ENCODE measurements around the gene GSG1L.

GSG1L gene

GRCh38 chr16:27754788-27755690 lies 308.5 kb downstream of the GSG1L start:
- TF ChIP-seq CTCF (conservative IDR thresholded peaks at IDR 0.05; ENCODE audit: low read length), result no peak
- no peak overlapping the region for H3K4me3 ChIP-seq (ENCODE audit: low read length)
- no peak for DNase-seq (ENCODE audit: low read depth)

GRCh38 chr16:27753563-27753962 lies 310.0 kb downstream of the GSG1L start:
- no peak for TF ChIP-seq CTCF (conservative IDR thresholded peaks at IDR 0.05; ENCODE audit: low read length)
- H3K4me3 ChIP-seq (ENCODE audit: low read length), result no peak overlapping the region
- DNase-seq (ENCODE audit: low read depth), result no peak

- no peak overlapping the region for H3K4me3 ChIP-seq (ENCODE audit: low read length)
- no peak for DNase-seq (ENCODE audit: low read depth)
- no peak for TF ChIP-seq CTCF (conservative IDR thresholded peaks at IDR 0.05; ENCODE audit: low read length)
Observed at GRCh38 chr16:27752241-27752640, 311.3 kb downstream of the GSG1L start.

- TF ChIP-seq CTCF (conservative IDR thresholded peaks at IDR 0.05; ENCODE audit: low read length), result no peak
- H3K4me3 ChIP-seq (ENCODE audit: low read length), result no peak overlapping the region
- DNase-seq (ENCODE audit: low read depth), result no peak
Observed at GRCh38 chr16:27751676-27752075, 311.8 kb downstream of the GSG1L start.

GRCh38 chr16:27751233-27751632 lies 312.3 kb downstream of the GSG1L start:
- H3K4me3 ChIP-seq (ENCODE audit: low read length), result no peak overlapping the region
- no peak for DNase-seq (ENCODE audit: low read depth)
- no peak for TF ChIP-seq CTCF (conservative IDR thresholded peaks at IDR 0.05; ENCODE audit: low read length)

- H3K4me3 ChIP-seq (ENCODE audit: low read length), result no peak overlapping the region
- no peak for DNase-seq (ENCODE audit: low read depth)
- no peak for TF ChIP-seq CTCF (conservative IDR thresholded peaks at IDR 0.05; ENCODE audit: low read length)
Observed at GRCh38 chr16:27749946-27750345, 313.6 kb downstream of the GSG1L start.

- no peak overlapping the region for H3K4me3 ChIP-seq (ENCODE audit: low read length)
- no peak for TF ChIP-seq CTCF (conservative IDR thresholded peaks at IDR 0.05; ENCODE audit: low read length)
- DNase-seq (ENCODE audit: low read depth), result no peak
Observed at GRCh38 chr16:27749547-27749875, 314.0 kb downstream of the GSG1L start.

Data from AG10803 (cell line).